Thyroid gland (tissue), 4 donors: ENCODE measurements around the gene PARD3. TPM values are rescaled to one million over a fixed set of nuclear protein-coding genes. Genes with fewer than 3 reads are reported as not detected.

Experiments used
- DNase-seq, 2 donors: peaks; one replicate each; pipeline ENCODE4 v3.0.0-alpha.2; 2019
- H3K27ac ChIP-seq, 3 donors: fragments of 200-600 bp; sonication (generic); 1 replicate in 2 of 3; 2 replicates in 1 of 3; pipeline ENCODE4 v1.5.1; 2016 to 2019; ENCODE audit warnings: mild to moderate bottlenecking in 1 of 3, moderate library complexity in 1 of 3
- H3K27me3 ChIP-seq: fragments of 200-600 bp; sonication (generic); one replicate; pipeline ENCODE4 v1.5.1; 2019
- H3K36me3 ChIP-seq, 2 donors: fragments of 200-600 bp; sonication (generic); one replicate each; pipeline ENCODE4 v1.5.1; 2016 to 2019
- H3K4me1 ChIP-seq, 2 donors: fragments of 200-600 bp; sonication (generic); one replicate each; pipeline ENCODE4 v1.5.1; 2017 to 2019
- H3K4me3 ChIP-seq, 3 donors: fragments of 200-600 bp; sonication (generic); replicated peaks in 1 of 3; 1 replicate in 2 of 3; 2 replicates in 1 of 3; pipeline ENCODE4 v1.5.1; 2016; ENCODE audit warnings: mild to moderate bottlenecking in 1 of 3
- H3K9me3 ChIP-seq: fragments of 200-600 bp; sonication (generic); one replicate; pipeline ENCODE4 v1.5.1; 2017
- POLR2A ChIP-seq, 2 donors: fragments of 450-650 bp; IDR thresholded peaks; one replicate each; pipeline ENCODE4 v1.6.1; 2017; ENCODE audit warnings: antibody characterized with exemption in 2 of 2, mild to moderate bottlenecking in 2 of 2, moderate library complexity in 1 of 2
- WGBS, 2 donors: methylation state at CpG; one replicate each; pipeline ENCODE4 v1.1.5; 2017; 5-methylcytosine and 5-hydroxymethylcytosine counted together
- intact Hi-C: fragments of 100-400 bp; cut with DNase I; formaldehyde crosslinking; loops from one replicate; pipeline ENCODE4 v1.15.1; 2023
- total RNA-seq, 4 donors: library from RNA; depleted of rRNA; stranded (reverse); fragments of >200 nt; gene quantifications; one replicate each; pipeline ENCODE4 v1.2.3, GENCODE V29; 2016
- TF ChIP-seq, protein P1 (sequence below), 6 experiments: fragments of 200-600 bp in 3 of 6; fragments of 450-650 bp in 3 of 6; sonication (generic) in 3 of 6; IDR thresholded peaks; one replicate each; pipeline ENCODE4 v1.5.1; 2016 to 2019; ENCODE audit warnings: antibody characterized with exemption in 6 of 6, mild to moderate bottlenecking in 2 of 6, inconsistent platforms in 1 of 6, moderate library complexity in 1 of 6

PARD3 gene
- total RNA-seq, 4 donors from 2014 or later, result 48.6 to 88.4 (median 57.7) TPM

GRCh38 chr10:34297541-34298345 is 517.4 kb downstream of the PARD3 start:
- H3K4me1 ChIP-seq, result no peaks in the 10 kb centered on the region

GRCh38 chr10:34295142-34295548 is 520.0 kb downstream of the PARD3 start:
- H3K4me1 ChIP-seq, result peaks cover 0 to 11% of the 10 kb centered on the region in 2 donors
- TF ChIP-seq POLR2A (IDR thresholded peaks at IDR 0.05), result no peak
- TF ChIP-seq, protein P1, sequence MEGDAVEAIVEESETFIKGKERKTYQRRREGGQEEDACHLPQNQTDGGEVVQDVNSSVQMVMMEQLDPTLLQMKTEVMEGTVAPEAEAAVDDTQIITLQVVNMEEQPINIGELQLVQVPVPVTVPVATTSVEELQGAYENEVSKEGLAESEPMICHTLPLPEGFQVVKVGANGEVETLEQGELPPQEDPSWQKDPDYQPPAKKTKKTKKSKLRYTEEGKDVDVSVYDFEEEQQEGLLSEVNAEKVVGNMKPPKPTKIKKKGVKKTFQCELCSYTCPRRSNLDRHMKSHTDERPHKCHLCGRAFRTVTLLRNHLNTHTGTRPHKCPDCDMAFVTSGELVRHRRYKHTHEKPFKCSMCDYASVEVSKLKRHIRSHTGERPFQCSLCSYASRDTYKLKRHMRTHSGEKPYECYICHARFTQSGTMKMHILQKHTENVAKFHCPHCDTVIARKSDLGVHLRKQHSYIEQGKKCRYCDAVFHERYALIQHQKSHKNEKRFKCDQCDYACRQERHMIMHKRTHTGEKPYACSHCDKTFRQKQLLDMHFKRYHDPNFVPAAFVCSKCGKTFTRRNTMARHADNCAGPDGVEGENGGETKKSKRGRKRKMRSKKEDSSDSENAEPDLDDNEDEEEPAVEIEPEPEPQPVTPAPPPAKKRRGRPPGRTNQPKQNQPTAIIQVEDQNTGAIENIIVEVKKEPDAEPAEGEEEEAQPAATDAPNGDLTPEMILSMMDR (IDR thresholded peaks at IDR 0.05), result no peak
- H3K9me3 ChIP-seq, result no peaks in the 10 kb centered on the region
- no peak overlapping the region for H3K27ac ChIP-seq
- DNase-seq, result no peak
- no peaks in the 10 kb centered on the region for H3K36me3 ChIP-seq
- no peaks in the 10 kb centered on the region for H3K27me3 ChIP-seq
- intact Hi-C loops, result no loop called here
- 80 to 85% methylated on average over 6 of the region's 6 CpGs for WGBS, 2 donors
- H3K4me3 ChIP-seq, result no peak overlapping the region

More at GRCh38 chr10:34297541-34298345, 517.4 kb downstream of the PARD3 start:
- Histone ChIP-seq H3K36me3 (no peaks in the 10 kb centered on the region), H3K9me3 (no peaks in the 10 kb centered on the region), H3K4me3 (no peak overlapping the region), H3K27me3 (no peaks in the 10 kb centered on the region), H3K27ac (no peak overlapping the region)
- TF ChIP-seq POLR2A (IDR thresholded peaks at IDR 0.05), result no peak
- TF ChIP-seq, protein P1 (IDR thresholded peaks at IDR 0.05), result no peak
- DNase-seq, result no peak
- 75 to 84% methylated on average over 6 of the region's 6 CpGs for WGBS, 2 donors
- intact Hi-C loops, result no loop called here

- H3K27ac ChIP-seq, result no peak overlapping the region
- TF ChIP-seq POLR2A (IDR thresholded peaks at IDR 0.05), result no peak
- TF ChIP-seq, protein P1 (IDR thresholded peaks at IDR 0.05), result no peak
- WGBS, 2 donors, result 94% methylated on average over 5 of the region's 5 CpGs
- no peaks in the 10 kb centered on the region for H3K36me3 ChIP-seq
- DNase-seq, result no peak
- no peak overlapping the region for H3K4me3 ChIP-seq
- no peaks in the 10 kb centered on the region for H3K27me3 ChIP-seq
- intact Hi-C loops, result no loop called here
- peaks cover 0 to 11% of the 10 kb centered on the region in 2 donors for H3K4me1 ChIP-seq
- no peaks in the 10 kb centered on the region for H3K9me3 ChIP-seq
Observed at GRCh38 chr10:34294137-34294536, 521.0 kb downstream of the PARD3 start.

DNA sequence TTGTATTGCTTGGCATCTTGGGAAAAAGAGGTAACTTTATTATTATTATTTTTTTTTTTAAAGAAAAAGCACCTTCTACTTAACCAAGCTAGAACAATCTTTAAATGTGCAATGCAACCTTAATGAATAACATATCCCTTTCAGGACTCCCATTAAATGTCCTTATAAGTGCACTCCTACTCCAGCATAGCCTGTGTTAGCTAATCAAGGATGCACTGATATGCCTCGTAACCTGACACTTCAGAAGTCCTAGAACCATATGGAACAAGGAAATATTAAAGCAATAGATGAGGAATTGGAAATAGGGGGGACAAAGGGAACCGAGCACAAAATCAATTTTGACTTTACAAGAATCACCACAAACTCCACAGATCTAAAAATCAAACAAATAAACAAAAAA is 522.4 kb downstream of the PARD3 start:
- H3K36me3 ChIP-seq, result no peaks in the 10 kb centered on the region
- intact Hi-C loops, result no loop called here
- H3K27ac ChIP-seq, result no peak overlapping the region
- WGBS, 2 donors, result 97 to 98% methylated on average over 2 of the region's 2 CpGs
- DNase-seq, result no peak
- H3K27me3 ChIP-seq, result no peaks in the 10 kb centered on the region
- H3K9me3 ChIP-seq, result no peaks in the 10 kb centered on the region
- TF ChIP-seq, protein P1 (IDR thresholded peaks at IDR 0.05), result no peak
- TF ChIP-seq POLR2A (IDR thresholded peaks at IDR 0.05), result no peak
- no peak overlapping the region for H3K4me3 ChIP-seq
- peaks cover 0 to 11% of the 10 kb centered on the region in 2 donors for H3K4me1 ChIP-seq

- TF ChIP-seq POLR2A (IDR thresholded peaks at IDR 0.05), result no peak
- TF ChIP-seq, protein P1 (IDR thresholded peaks at IDR 0.05), result no peak
- H3K27ac ChIP-seq, result no peak overlapping the region
Observed at GRCh38 chr10:34292194-34292565, 522.9 kb downstream of the PARD3 start.

More at GRCh38 chr10:34292194-34292565, 522.9 kb downstream of the PARD3 start:
- Histone ChIP-seq H3K36me3 (no peaks in the 10 kb centered on the region), H3K4me1 (peaks cover 0 to 11% of the 10 kb centered on the region in 2 donors), H3K9me3 (no peaks in the 10 kb centered on the region), H3K4me3 (no peak overlapping the region), H3K27me3 (no peaks in the 10 kb centered on the region)
- WGBS, 2 donors, result 76 to 88% methylated on average over 4 of the region's 4 CpGs
- intact Hi-C loops, result no loop called here
- DNase-seq, result no peak
